ENCODE results near the gene NEDD4L.

Gene NEDD4L

GRCh38 chr18:58172031-58172430 is 128.0 kb downstream of the NEDD4L start:
- TF ChIP-seq MAX (IDR thresholded peaks at IDR 0.05; ENCODE audit: low read depth, low read length): no peak
- no peak for TF ChIP-seq MYC (IDR thresholded peaks at IDR 0.05; ENCODE audit: low read depth, low read length)
- no peak for TF ChIP-seq POLR2A (IDR thresholded peaks at IDR 0.05; ENCODE audit: extremely low read depth, insufficient read length)
- TF ChIP-seq, protein P1, sequence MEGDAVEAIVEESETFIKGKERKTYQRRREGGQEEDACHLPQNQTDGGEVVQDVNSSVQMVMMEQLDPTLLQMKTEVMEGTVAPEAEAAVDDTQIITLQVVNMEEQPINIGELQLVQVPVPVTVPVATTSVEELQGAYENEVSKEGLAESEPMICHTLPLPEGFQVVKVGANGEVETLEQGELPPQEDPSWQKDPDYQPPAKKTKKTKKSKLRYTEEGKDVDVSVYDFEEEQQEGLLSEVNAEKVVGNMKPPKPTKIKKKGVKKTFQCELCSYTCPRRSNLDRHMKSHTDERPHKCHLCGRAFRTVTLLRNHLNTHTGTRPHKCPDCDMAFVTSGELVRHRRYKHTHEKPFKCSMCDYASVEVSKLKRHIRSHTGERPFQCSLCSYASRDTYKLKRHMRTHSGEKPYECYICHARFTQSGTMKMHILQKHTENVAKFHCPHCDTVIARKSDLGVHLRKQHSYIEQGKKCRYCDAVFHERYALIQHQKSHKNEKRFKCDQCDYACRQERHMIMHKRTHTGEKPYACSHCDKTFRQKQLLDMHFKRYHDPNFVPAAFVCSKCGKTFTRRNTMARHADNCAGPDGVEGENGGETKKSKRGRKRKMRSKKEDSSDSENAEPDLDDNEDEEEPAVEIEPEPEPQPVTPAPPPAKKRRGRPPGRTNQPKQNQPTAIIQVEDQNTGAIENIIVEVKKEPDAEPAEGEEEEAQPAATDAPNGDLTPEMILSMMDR (IDR thresholded peaks at IDR 0.05; ENCODE audit: low read depth, low read length): no peak
- no peak overlapping the region for H3K4me3 ChIP-seq (ENCODE audit: low read depth, low read length)
- no peak for DNase-seq (ENCODE audit: low read depth)

DNA sequence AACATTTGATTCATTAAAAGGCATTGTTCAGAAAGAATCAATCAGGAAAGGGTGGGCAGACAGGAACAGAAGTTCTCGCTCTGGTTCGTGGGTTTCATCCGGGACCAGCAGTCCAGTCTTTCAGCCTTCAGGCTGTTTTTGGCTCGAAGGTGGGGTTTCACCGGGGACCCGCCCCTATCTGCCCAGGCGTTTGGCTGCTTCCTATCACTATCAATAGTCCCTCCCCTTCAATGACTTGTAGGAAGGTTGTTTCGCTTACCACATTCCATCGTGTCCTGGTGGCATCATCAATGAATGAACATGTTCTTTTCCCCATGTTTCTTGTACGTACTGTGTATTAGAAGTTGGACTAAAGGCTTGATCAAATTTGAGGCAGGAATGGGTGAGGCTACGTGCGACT is 130.3 kb downstream of the NEDD4L start:
- H3K4me3 ChIP-seq (ENCODE audit: low read depth, low read length): no peak overlapping the region
- TF ChIP-seq, protein P1 (IDR thresholded peaks at IDR 0.05; ENCODE audit: low read depth, low read length): no peak
- no peak for TF ChIP-seq POLR2A (IDR thresholded peaks at IDR 0.05; ENCODE audit: extremely low read depth, insufficient read length)
- no peak for TF ChIP-seq MYC (IDR thresholded peaks at IDR 0.05; ENCODE audit: low read depth, low read length)
- no peak for TF ChIP-seq MAX (IDR thresholded peaks at IDR 0.05; ENCODE audit: low read depth, low read length)
- no peak for DNase-seq (ENCODE audit: low read depth)

DNA sequence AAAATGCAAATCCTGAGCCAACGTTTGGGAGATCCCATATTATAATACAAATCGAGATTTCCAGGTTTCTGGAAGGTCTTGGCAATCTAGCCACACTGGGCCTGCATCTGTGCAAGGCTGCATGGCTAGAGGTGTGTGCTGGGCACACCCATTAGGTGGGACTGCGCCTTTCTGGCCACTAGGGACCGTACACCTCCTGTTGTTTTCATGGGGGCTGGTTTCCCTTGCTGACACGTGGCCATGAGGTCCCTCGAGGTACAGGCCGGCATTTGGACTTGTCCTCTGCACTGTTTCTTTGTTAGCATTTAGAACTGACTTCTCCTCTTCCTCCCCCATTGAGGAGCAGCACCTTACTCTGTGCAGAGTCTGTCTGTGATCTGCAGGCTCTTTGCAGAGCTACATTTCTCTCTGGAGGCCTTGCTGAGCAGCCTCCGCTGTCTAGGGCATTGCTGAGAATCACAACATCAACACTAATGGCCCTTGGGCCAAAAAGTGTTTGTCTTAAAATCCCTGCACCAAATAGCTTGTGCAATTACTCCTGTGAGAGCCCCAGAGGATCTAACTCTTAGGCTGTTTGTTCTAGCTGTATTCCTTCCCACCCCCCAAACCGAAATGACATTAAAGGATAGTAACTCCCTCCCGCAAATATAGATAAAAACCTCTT is 131.2 kb downstream of the NEDD4L start:
- TF ChIP-seq POLR2A (IDR thresholded peaks at IDR 0.05; ENCODE audit: extremely low read depth, insufficient read length) (no peak), MAX (IDR thresholded peaks at IDR 0.05; ENCODE audit: low read depth, low read length) (no peak)
- TF ChIP-seq, protein P1 (IDR thresholded peaks at IDR 0.05; ENCODE audit: low read depth, low read length): no peak
- DNase-seq (ENCODE audit: low read depth): no peak
- no peak overlapping the region for H3K4me3 ChIP-seq (ENCODE audit: low read depth, low read length)

GRCh38 chr18:58175786-58176176 is 131.8 kb downstream of the NEDD4L start:
- no peak for DNase-seq (ENCODE audit: low read depth)
- no peak overlapping the region for H3K4me3 ChIP-seq (ENCODE audit: low read depth, low read length)
- TF ChIP-seq MYC (IDR thresholded peaks at IDR 0.05; ENCODE audit: low read depth, low read length): no peak
- no peak for TF ChIP-seq MAX (IDR thresholded peaks at IDR 0.05; ENCODE audit: low read depth, low read length)
- no peak for TF ChIP-seq POLR2A (IDR thresholded peaks at IDR 0.05; ENCODE audit: extremely low read depth, insufficient read length)
- TF ChIP-seq, protein P1 (IDR thresholded peaks at IDR 0.05; ENCODE audit: low read depth, low read length): no peak

- TF ChIP-seq MAX (IDR thresholded peaks at IDR 0.05; ENCODE audit: low read depth, low read length): no peak
- TF ChIP-seq MYC (IDR thresholded peaks at IDR 0.05; ENCODE audit: low read depth, low read length): no peak
- no peak for TF ChIP-seq POLR2A (IDR thresholded peaks at IDR 0.05; ENCODE audit: extremely low read depth, insufficient read length)
- TF ChIP-seq, protein P1 (IDR thresholded peaks at IDR 0.05; ENCODE audit: low read depth, low read length): no peak
- no peak for DNase-seq (ENCODE audit: low read depth)
These were observed 133.1 kb downstream of the NEDD4L start for GRCh38 chr18:58177004-58177717.

More at GRCh38 chr18:58177004-58177717, 133.1 kb downstream of the NEDD4L start:
- H3K4me3 ChIP-seq (ENCODE audit: low read depth, low read length): no peak overlapping the region
